ENCODE measurements around the gene IQCH.
"Not testable (repeated sequence)": the region's sequence is repeated elsewhere in the genome, so short reads cannot be mapped to it uniquely, and the experiment has no call there.

IQCH gene

DNA sequence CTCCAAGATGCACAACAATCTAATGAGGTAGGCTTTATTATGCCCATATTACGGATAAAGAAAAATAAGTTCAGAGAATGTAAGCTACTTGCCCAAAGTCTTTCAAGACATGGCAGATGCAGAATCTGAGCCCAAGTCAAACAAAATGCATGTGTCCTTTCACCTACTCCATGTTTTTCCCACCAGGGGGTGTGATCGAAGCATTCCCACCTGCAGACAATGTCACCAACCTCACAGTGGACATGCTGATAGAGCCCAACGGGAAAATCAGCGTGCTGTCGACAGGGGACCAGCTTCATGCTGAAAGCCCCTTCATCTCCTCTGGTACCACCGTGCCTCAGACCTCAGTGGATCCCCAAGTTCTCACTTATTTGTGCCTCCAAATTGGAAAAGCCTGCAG, 166.5 kb downstream of the IQCH start:
- TF ChIP-seq, protein P1, sequence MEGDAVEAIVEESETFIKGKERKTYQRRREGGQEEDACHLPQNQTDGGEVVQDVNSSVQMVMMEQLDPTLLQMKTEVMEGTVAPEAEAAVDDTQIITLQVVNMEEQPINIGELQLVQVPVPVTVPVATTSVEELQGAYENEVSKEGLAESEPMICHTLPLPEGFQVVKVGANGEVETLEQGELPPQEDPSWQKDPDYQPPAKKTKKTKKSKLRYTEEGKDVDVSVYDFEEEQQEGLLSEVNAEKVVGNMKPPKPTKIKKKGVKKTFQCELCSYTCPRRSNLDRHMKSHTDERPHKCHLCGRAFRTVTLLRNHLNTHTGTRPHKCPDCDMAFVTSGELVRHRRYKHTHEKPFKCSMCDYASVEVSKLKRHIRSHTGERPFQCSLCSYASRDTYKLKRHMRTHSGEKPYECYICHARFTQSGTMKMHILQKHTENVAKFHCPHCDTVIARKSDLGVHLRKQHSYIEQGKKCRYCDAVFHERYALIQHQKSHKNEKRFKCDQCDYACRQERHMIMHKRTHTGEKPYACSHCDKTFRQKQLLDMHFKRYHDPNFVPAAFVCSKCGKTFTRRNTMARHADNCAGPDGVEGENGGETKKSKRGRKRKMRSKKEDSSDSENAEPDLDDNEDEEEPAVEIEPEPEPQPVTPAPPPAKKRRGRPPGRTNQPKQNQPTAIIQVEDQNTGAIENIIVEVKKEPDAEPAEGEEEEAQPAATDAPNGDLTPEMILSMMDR (conservative IDR thresholded peaks at IDR 0.05): no peak

DNA sequence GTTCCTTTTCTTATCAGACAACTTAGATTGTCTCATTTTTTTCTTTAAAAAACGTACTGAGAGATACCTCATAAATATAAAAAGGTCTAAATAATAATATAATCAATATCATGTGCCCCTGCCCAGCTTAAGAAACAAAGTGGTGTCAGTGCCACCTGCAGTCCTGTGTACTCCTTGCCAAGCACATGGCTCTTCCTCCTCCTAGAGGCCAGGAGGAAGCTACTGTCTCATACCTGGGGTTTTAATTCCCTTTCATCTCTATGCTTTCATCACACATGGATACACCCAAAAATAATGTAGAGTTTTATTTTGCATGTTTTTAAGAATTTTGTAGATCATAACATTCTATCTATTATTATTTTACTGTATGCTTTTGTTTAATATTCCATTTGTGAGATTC, 167.7 kb downstream of the IQCH start:
- no peak overlapping the region for H3K27ac ChIP-seq
- TF ChIP-seq, protein P1 (conservative IDR thresholded peaks at IDR 0.05): no peak; the same call in 1 of the 2 replicates

More for the DNA sequence above, 166.5 kb downstream of the IQCH start:
- no peak overlapping the region for H3K27ac ChIP-seq

DNA sequence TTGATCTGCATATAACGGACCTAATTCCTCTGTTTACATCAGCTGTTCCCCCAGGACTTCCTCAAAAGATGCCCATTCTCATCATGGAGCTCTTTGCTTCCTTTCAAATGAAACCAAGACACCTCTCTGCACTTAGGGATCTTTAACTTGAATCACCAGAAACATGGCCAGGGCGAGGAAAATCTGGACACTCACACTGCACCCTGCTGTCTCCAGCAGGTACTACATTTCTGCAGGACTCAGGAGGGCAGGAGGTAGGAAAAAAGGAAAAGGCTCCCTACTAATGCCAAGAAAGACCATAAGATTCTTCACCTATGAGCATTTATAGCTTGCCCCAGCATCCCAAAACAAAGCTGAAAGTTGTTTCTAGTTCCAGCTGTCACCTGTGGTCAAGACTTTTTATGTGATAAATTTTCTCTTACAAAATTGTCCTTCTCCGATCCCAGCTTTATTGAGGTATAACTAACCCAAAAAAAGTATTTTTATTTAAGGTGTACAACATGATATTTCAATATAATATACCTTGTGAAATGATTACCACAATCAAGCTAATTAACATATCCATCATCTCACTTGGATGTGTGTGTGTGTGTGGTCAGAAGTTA, 179.0 kb downstream of the IQCH start:
- TF ChIP-seq, protein P1 (conservative IDR thresholded peaks at IDR 0.05): peak; percentile 85
- H3K27ac ChIP-seq: no peak overlapping the region

DNA sequence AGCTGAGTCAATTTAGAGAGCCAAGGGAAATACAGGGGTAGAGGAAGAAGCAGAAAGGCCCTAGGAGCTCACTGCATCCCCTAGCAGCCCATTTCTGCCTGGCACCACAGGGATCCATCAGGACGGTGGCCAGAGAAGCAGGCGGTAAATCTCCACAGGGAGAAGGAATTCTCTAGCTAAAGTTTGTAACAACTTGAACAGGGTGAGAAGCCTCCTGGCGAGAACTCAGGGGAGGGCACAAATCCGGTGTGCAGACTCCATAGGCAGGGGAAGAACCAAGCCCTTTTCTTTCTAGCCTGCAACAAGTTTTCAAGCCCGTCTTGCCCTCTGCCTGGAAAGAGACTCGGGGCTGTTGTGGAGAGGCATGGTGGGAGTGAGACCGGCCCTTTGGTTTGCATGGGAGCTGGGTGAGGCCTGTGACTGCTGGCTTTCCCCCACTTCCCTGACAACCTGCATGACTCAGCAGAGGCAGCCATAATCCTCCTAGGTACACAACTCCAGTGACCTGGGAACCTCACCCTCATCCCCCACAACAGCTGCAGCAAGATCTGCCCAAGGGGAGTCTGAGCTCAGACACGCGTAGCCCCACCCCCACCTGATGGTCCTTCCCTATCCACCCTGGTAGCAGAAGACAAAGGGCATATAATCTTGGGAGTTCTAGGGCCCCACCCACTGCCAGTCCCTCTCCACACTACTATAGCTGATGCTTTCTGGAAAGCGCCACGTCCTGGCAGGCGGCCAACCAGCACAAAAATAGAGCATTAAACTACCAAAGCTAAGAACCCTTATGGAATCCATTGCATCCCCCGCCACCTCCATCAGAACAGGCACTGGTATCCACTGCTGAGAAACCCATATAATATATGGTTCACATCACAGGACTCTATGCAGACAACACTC, 182.0 kb downstream of the IQCH start:
- not testable (repeated sequence) for H3K27ac ChIP-seq

DNA sequence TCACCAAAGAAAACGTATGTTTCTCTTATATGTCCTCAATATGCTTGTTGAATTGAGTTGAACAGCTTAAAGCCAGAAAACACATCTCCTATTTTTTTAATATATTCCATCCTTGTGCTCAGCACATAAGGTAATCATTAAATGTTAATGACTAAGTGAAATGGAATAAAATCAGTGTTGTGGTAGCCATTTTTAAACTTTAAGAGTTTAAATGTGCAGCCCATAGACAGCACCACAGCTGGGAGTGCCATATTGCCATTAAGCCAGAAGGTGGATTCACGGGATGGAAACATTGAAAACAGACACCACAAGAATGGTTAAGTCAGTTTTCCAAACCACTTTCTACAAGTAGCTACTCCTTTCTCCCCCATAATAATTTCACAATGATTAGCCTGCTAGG, 189.5 kb downstream of the IQCH start:
- TF ChIP-seq, protein P1 (conservative IDR thresholded peaks at IDR 0.05): no peak
- no peak overlapping the region for H3K27ac ChIP-seq

DNA sequence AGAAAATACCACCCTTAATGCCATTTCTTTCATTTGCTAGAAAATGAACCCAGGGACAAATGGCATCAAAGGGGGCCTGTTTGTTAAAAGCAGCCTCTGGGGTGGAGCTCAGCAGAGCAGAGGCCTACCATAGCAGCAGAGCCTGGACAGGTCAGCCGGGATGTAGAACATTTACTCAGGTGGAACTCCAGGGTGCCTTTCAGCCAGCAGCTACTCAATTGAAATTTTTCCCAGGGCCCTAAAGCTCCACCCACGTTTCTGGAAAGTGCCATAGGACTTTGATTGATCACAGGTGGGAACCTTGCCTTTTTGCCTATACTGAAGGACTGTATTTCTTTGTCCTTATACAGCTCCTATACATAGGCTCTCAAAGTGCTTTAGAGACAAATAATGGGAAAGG, 191.9 kb downstream of the IQCH start:
- TF ChIP-seq, protein P1 (conservative IDR thresholded peaks at IDR 0.05): no peak
- no peak overlapping the region for H3K27ac ChIP-seq

DNA sequence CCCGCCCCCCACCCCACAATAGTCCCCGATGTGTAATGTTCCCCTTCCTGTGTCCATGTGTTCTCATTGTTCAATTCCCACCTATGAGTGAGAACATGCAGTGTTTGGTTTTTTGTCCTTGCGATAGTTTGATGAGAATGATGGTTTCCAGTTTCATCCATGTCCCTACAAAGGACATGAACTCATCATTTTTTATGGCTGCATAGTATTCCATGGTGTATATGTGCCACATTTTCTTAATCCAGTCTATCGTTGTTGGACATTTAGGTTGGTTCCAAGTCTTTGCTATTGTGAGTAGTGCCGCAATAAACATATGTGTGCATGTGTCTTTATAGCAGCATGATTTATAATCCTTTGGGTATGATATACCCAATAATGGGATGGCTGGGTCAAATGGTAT, 193.8 kb downstream of the IQCH start:
- not testable (repeated sequence) for H3K27ac ChIP-seq

DNA sequence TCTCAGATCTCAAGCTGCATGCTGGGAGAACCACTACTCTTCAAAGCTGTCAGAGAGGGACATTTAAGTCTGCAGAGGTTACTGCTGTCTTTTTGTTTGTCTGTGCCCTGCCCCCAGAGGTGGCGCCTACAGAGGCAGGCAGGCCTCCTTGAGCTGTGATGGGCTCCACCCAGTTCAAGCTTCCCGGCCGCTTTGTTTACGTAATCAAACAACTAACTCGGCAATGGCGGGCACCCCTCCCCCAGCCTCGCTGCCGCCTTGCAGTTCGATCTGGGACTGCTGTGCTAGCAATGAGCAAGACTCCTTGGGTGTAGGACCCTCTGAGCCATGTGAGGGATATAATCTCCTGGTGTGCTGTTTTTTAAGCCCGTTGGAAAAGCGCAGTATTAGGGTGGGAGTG, 199.1 kb downstream of the IQCH start:
- not testable (repeated sequence) for H3K27ac ChIP-seq
